ENCODE measurements around the gene BCL2L12.
"Not testable (repeated sequence)": the region's sequence is repeated elsewhere in the genome, so short reads cannot be mapped to it uniquely, and the experiment has no call there.

BCL2L12 gene

DNA sequence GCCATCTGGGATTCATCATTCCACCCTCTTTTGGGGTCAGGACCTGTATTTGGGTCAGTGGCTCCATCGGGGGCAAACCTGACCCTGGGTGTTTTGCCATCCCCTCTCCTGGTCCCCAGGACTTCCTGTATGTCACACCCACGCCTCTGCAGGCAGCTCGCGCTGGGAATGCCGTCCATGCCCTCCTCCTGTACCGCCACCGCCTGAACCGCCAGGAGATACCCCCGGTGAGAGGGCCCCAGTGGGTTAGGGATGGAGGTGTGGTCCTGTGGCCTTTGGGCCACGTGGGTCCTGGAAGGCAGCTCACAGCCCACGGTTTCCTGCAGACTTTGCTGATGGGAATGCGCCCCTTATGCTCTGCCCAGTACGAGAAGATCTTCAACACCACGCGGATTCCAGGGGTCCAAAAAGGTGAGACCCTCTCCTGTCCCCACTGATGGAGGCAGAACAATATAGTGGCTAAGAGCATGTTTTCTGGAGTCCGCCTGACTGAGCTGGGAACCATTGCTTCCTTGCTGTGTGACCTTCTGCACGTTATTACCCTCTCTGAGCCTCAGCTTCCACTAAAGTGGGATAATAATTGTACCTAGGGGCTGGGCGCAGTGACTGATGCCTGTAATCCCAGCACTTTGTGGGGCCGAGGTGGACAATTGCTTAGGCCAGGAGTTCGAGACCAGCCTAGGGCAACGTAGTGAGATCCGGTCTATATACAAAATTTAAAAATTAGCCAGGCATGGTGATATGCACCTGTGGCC, 39.3 kb downstream of the BCL2L12 start:
- no peak for DNase-seq (ENCODE audit: low read depth in 2 of 2, low spot score in 1 of 2)

- no peak for DNase-seq (ENCODE audit: low read depth in 2 of 2, low spot score in 1 of 2)
Observed at GRCh38 chr19:49705919-49706318, 40.2 kb downstream of the BCL2L12 start.

DNA sequence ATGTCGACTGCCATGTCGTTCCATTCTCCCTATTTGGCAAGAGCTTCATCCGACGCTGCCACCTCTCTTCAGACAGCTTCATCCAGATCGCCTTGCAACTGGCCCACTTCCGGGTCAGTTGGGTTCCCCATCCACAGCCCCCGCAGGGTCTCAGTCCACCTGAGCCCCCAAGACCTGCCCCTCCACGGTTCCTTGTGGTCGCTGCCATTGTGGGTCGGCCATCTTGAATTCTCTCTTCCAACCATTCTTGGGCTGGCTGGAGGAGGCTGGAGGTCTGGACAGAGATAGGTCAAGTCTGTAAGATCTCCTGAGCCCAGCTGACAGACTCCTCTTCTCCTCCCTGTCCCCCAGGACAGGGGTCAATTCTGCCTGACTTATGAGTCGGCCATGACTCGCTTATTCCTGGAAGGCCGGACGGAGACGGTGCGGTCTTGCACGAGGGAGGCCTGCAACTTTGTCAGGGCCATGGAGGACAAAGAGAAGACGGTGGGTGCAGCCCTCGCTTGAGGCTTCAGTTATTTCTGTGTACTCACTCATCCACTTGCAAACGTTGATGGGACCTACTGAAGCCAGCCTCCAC, 44.7 kb downstream of the BCL2L12 start:
- DNase-seq (ENCODE audit: low read depth in 2 of 2, low spot score in 1 of 2) = no peak

DNA sequence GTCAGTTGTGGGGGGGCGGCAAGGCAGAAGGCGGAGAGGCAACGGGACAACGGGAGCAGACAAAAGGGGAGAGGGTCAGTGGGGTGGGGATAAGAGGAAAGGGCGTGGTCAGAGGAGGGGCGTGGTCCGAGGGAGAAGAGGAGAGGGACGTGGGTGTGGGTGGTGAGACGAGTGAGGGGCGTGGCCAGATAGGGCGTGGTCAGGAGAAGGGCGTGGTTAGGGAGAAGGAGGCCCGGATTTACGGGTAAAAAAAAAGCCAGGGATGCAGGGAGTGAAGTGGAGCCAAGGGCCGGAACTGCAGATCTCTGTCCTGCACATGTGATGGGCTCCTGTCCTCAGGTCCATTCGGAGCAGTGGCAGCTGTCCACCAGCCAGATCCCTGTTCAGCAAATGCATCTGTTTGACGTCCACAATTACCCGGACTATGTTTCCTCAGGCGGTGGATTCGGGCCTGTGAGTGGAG, 46.7 kb downstream of the BCL2L12 start:
- no peak for DNase-seq (ENCODE audit: low read depth in 2 of 2, low spot score in 1 of 2)

GRCh38 chr19:49713236-49713845, 47.6 kb downstream of the BCL2L12 start:
- no peak for DNase-seq (ENCODE audit: low read depth in 2 of 2, low spot score in 1 of 2)

DNA sequence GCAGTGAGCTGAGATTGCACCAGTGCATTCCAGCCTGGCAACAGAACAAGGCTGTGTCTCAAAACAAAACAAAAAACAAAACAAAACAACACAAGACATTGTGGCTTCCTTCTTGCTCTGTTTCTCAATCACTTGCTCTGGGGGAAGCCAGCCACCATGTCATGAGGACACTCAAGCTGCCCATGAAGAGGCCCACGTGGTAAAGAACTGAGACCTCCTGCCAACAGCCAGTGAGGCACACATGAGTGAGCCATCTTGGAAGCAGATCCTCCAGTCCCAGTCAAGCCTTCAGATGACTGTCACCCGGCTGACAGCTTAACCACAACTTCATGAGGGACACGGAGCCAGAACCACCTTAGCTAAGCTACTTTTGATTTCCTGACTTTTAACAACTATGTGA, 50.4 kb downstream of the BCL2L12 start:
- DNase-seq (ENCODE audit: low read depth in 2 of 2, low spot score in 1 of 2) = no peak

GRCh38 chr19:49718511-49718910, 52.8 kb downstream of the BCL2L12 start:
- no peak for DNase-seq (ENCODE audit: low read depth in 2 of 2, low spot score in 1 of 2)

DNA sequence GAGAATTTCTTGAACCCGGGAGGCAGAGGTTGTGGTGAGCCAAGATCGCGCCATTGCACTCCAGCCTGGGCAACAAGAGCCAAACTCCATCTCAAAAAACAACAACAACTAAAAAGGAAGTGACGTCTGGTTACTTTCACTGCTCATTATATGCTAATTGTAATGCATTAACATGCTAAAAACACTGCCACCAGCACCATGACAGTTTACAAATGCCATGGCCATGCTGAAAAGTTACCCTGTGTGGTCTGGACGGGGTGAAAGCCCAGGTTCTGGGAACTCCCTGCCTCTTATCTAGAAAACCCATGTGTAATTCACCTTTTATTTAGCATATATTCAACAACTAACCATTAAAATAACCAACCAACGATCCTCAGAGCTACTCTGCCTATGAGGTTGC, 53.3 kb downstream of the BCL2L12 start:
- DNase-seq (ENCODE audit: low read depth in 2 of 2, low spot score in 1 of 2) = no peak

DNA sequence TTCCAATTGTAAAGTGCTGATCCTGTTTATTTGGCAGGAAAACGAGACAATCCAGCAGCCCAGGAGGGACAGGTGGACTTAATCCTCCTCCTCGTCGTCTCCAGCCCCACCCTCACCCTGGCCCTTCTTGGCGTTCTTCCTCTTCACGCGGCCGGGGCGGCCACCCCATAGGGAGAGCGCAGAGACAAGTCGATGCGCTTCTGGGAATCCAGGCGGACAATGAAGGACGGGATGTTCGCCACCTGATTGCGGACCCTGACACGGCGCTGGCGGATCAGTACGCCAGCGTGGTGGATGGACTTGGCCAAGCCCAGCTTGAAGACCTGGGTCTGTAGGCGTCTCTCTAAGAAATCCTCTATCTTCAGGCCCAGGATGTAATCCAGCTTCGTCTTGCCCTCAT, 53.7 kb downstream of the BCL2L12 start:
- not testable (repeated sequence) for DNase-seq (ENCODE audit: low read depth in 2 of 2, low spot score in 1 of 2)
